Natural killer cell (primary cell): ENCODE results near the gene SCD5. TPM values are rescaled to one million over a fixed set of nuclear protein-coding genes. Genes with fewer than 3 reads are reported as not detected.

Source experiments
- ATAC-seq, 3 donors: fragments of 150-1000 bp in 2 of 3; fragments of 200-7000 bp in 1 of 3; cut with Tn5 transposase; 1 replicate in 1 of 3; 2 replicates in 2 of 3; pipeline ENCODE4 v1.10.0; 2021; ENCODE audit warnings: mild to moderate bottlenecking in 2 of 3, moderate library complexity in 2 of 3
- DNase-seq, 2 donors: peaks; one replicate each; pipeline versions ENCODE4 v3.0.0 to v3.0.0-alpha.2; 2013 to 2021; ENCODE audit warnings: mixed read lengths in 1 of 2
- H3K27ac ChIP-seq: one replicate; pipeline ENCODE4 v1.5.1; 2013; ENCODE audit warnings: mild to moderate bottlenecking, low read length
- H3K27me3 ChIP-seq: one replicate; pipeline ENCODE4 v1.6.1; 2013; ENCODE audit warnings: low read length; ENCODE audit not compliant: control insufficient read depth, insufficient read depth
- H3K36me3 ChIP-seq: one replicate; pipeline ENCODE4 v1.6.1; 2013; ENCODE audit warnings: low read length; ENCODE audit not compliant: control insufficient read depth, insufficient read depth
- H3K4me1 ChIP-seq: one replicate; pipeline ENCODE4 v1.6.1; 2013; ENCODE audit warnings: low read length; ENCODE audit not compliant: control insufficient read depth, insufficient read depth
- H3K4me3 ChIP-seq: one replicate; pipeline ENCODE4 v1.5.1; 2013; ENCODE audit warnings: low read length
- H3K9me3 ChIP-seq: one replicate; pipeline ENCODE4 v1.6.1; 2013; ENCODE audit warnings: low read length; ENCODE audit not compliant: control insufficient read depth, insufficient read depth
- H3K27ac Mint-ChIP-seq, 2 donors: one replicate each; pipeline ENCODE4 v1.8.0; 2022; ENCODE audit warnings: mild to moderate bottlenecking in 2 of 2, mixed read lengths in 2 of 2, moderate library complexity in 1 of 2
- H3K27me3 Mint-ChIP-seq, 2 donors: one replicate each; pipeline ENCODE4 v1.8.0; 2022; ENCODE audit warnings: low read depth in 2 of 2, mixed read lengths in 2 of 2
- H3K36me3 Mint-ChIP-seq: one replicate; pipeline ENCODE4 v1.8.0; 2022; ENCODE audit warnings: mixed read lengths
- H3K4me1 Mint-ChIP-seq, 2 donors: one replicate each; pipeline ENCODE4 v1.8.0; 2022; ENCODE audit warnings: mixed read lengths in 2 of 2
- H3K4me3 Mint-ChIP-seq: one replicate; pipeline ENCODE4 v1.8.0; 2022; ENCODE audit warnings: mild to moderate bottlenecking, moderate library complexity, mixed read lengths
- H3K9me3 Mint-ChIP-seq, 2 donors: one replicate each; pipeline ENCODE4 v1.8.0; 2022; ENCODE audit warnings: mixed read lengths in 2 of 2
- CTCF ChIP-seq: fragments of 200-600 bp; IDR thresholded peaks from one replicate; pipeline ENCODE4 v1.8.0; 2022; ENCODE audit warnings: antibody characterized with exemption
- WGBS: methylation state at CpG from one replicate; pipeline ENCODE4 v1.1.7; 2013; ENCODE audit warnings: missing lambda C conversion rate; ENCODE audit not compliant: insufficient coverage; 5-methylcytosine and 5-hydroxymethylcytosine counted together
- intact Hi-C: fragments of 100-400 bp; cut with micrococcal nuclease; formaldehyde crosslinking; loops from one replicate; pipeline ENCODE4 v1.14.2; 2022
- total RNA-seq, 4 donors: library from RNA; stranded (reverse); fragments of 120-200 nt in 1 of 4; gene quantifications; one replicate each; pipeline versions ENCODE4 v1.2.3 to v1.2.4, GENCODE V29; 2013 to 2022

SCD5 gene
- total RNA-seq, 3 donors from 2014 or later (not counting 1 experiment from before 2014, with no cell fraction given) = 8.9 to 11.6 (median 9.0) TPM

GRCh38 chr4:82811838-82812341 lies 13.3 kb upstream of the SCD5 start:
- no peaks in the 10 kb centered on the region for H3K36me3 ChIP-seq
- no peak overlapping the region for H3K4me3 ChIP-seq
- no peak overlapping the region for H3K4me3 Mint-ChIP-seq
- no peaks in the 10 kb centered on the region for H3K9me3 ChIP-seq
- DNase-seq (no peak), ATAC-seq (no peak)
- H3K27me3 Mint-ChIP-seq = peaks cover 0 to 2% of the 10 kb centered on the region in 2 donors
- H3K4me1 Mint-ChIP-seq = peaks cover 0 to 6% of the 10 kb centered on the region in 2 donors
- H3K9me3 Mint-ChIP-seq = no peaks in the 10 kb centered on the region
- H3K4me1 ChIP-seq = no peaks in the 10 kb centered on the region
- H3K27me3 ChIP-seq = no peaks in the 10 kb centered on the region
- no peaks in the 10 kb centered on the region for H3K36me3 Mint-ChIP-seq
- 48% methylated on average over 5 of the region's 6 CpGs for WGBS
- H3K27ac Mint-ChIP-seq = no peak overlapping the region
- TF ChIP-seq CTCF = no peak
- H3K27ac ChIP-seq = no peak overlapping the region
- intact Hi-C loops = no loop called here

GRCh38 chr4:82811392-82811791 lies 12.8 kb upstream of the SCD5 start:
- intact Hi-C loops = no loop called here
- Mint-ChIP-seq H3K36me3 (no peaks in the 10 kb centered on the region), H3K4me1 (peaks cover 0 to 6% of the 10 kb centered on the region in 2 donors)

GRCh38 chr4:82810176-82810575 lies 11.6 kb upstream of the SCD5 start:
- H3K4me1 ChIP-seq = no peaks in the 10 kb centered on the region
- Mint-ChIP-seq H3K4me1 (peaks cover 0 to 6% of the 10 kb centered on the region in 2 donors), H3K9me3 (no peaks in the 10 kb centered on the region), H3K27me3 (peaks cover 0 to 2% of the 10 kb centered on the region in 2 donors), H3K27ac (no peak overlapping the region), H3K4me3 (no peak overlapping the region), H3K36me3 (no peaks in the 10 kb centered on the region)
- DNase-seq = no peak
- no peaks in the 10 kb centered on the region for H3K27me3 ChIP-seq
- 88% methylated on average over 3 of the region's 4 CpGs for WGBS
- no peaks in the 10 kb centered on the region for H3K9me3 ChIP-seq
- intact Hi-C loops = no loop called here
- no peak overlapping the region for H3K4me3 ChIP-seq
- TF ChIP-seq CTCF = no peak
- H3K27ac ChIP-seq = no peak overlapping the region
- no peaks in the 10 kb centered on the region for H3K36me3 ChIP-seq
- no peak for ATAC-seq

More at GRCh38 chr4:82811392-82811791, 12.8 kb upstream of the SCD5 start:
- Histone ChIP-seq H3K27ac (no peak overlapping the region), H3K4me1 (no peaks in the 10 kb centered on the region), H3K4me3 (no peak overlapping the region), H3K36me3 (no peaks in the 10 kb centered on the region), H3K27me3 (no peaks in the 10 kb centered on the region), H3K9me3 (no peaks in the 10 kb centered on the region)
- DNase-seq = no peak
- Mint-ChIP-seq H3K4me3 (no peak overlapping the region), H3K27me3 (peaks cover 0 to 2% of the 10 kb centered on the region in 2 donors), H3K27ac (no peak overlapping the region), H3K9me3 (no peaks in the 10 kb centered on the region)
- no CpG with 5 or more reads among the region's 1 CpG for WGBS
- ATAC-seq = no peak
- no peak for TF ChIP-seq CTCF

GRCh38 chr4:82809619-82810018 lies 11.0 kb upstream of the SCD5 start:
- TF ChIP-seq CTCF = no peak
- Histone ChIP-seq H3K36me3 (no peaks in the 10 kb centered on the region), H3K27ac (no peak overlapping the region), H3K4me3 (no peak overlapping the region), H3K4me1 (no peaks in the 10 kb centered on the region), H3K9me3 (no peaks in the 10 kb centered on the region), H3K27me3 (no peaks in the 10 kb centered on the region)
- Mint-ChIP-seq H3K9me3 (no peaks in the 10 kb centered on the region), H3K27me3 (peaks cover 0 to 2% of the 10 kb centered on the region in 2 donors), H3K27ac (no peak overlapping the region), H3K4me1 (peaks cover 0 to 6% of the 10 kb centered on the region in 2 donors), H3K36me3 (no peaks in the 10 kb centered on the region), H3K4me3 (no peak overlapping the region)
- ATAC-seq (no peak), DNase-seq (no peak)
- intact Hi-C loops = no loop called here
